Measurements from ENCODE around the gene PRR19.

Gene PRR19

GRCh38 chr19:42270346-42271044 lies 31.4 kb upstream of the PRR19 start:
- H3K4me3 ChIP-seq (ENCODE audit: low read length), result peak overlapping the region; percentile 53
- DNase-seq (ENCODE audit: low read depth, low spot score), result no peak

DNA sequence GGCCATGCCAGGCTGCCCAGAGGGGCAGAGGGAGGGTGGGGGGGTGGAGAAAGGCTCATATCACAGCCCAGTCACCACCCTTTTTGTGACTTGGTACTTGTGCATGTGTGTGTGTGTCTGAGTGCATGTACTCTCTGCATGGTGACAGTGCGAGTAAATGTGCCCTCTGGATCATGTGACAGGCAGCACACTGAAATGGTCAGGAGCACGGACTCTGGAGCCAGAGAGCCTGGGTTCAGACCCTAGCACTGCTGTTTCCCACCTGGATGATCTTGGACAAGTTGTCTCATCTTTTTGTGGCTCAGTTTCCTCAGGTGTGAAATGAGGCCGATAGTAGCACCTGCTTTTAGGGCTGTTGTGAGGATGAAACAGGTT lies 30.9 kb upstream of the PRR19 start:
- no peak for DNase-seq (ENCODE audit: low read depth, low spot score)
- H3K4me3 ChIP-seq (ENCODE audit: low read length), result peak overlapping the region; percentile 53

GRCh38 chr19:42271861-42272534 lies 29.9 kb upstream of the PRR19 start:
- no peak for DNase-seq (ENCODE audit: low read depth, low spot score)
- no peak overlapping the region for H3K4me3 ChIP-seq (ENCODE audit: low read length)

DNA sequence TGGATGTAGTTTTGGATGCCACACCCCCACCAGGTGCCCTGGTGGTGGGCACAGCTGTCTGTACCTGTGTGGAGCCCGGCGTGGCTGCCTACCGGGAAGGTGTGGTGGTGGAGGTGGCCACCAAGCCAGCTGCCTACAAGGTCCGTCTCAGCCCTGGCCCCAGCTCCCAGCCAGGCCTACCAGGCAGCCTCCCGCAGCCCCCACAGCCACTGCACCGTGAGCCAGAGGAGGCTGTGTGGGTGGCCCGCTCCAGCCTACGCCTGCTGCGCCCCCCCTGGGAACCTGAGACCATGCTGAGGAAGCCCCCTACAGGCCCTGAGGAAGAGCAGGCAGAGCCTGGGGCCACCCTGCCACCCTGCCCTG lies 29.4 kb upstream of the PRR19 start:
- no peak for DNase-seq (ENCODE audit: low read depth, low spot score)
- H3K4me3 ChIP-seq (ENCODE audit: low read length), result no peak overlapping the region

GRCh38 chr19:42272989-42273406 lies 28.9 kb upstream of the PRR19 start:
- DNase-seq (ENCODE audit: low read depth, low spot score), result no peak
- H3K4me3 ChIP-seq (ENCODE audit: low read length), result no peak overlapping the region

GRCh38 chr19:42273407-42274064 lies 28.4 kb upstream of the PRR19 start:
- no peak for DNase-seq (ENCODE audit: low read depth, low spot score)
- H3K4me3 ChIP-seq (ENCODE audit: low read length), result no peak overlapping the region

GRCh38 chr19:42274065-42274682 lies 27.8 kb upstream of the PRR19 start:
- no peak for DNase-seq (ENCODE audit: low read depth, low spot score)
- H3K4me3 ChIP-seq (ENCODE audit: low read length), result no peak overlapping the region

DNA sequence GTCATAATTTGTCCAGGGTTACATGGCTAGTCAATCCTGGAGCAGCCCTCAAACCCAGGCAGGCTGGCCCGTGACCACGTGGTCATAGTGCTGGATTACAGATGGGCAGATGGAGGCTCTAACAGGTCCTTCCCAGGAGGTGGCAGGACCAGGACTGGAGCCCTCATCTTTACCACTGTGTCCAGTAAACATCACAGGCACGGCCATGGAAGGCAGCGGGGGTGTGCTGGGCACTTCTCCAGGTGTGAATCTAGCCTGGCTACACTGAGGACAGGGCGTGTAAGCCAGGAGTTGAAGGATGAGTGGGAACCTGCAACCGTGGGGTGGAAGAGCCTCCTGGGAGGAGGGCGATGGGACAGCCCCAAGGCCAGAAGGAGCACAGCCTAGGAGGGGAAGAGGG lies 26.8 kb upstream of the PRR19 start:
- DNase-seq (ENCODE audit: low read depth, low spot score), result no peak
- no peak overlapping the region for H3K4me3 ChIP-seq (ENCODE audit: low read length)

DNA sequence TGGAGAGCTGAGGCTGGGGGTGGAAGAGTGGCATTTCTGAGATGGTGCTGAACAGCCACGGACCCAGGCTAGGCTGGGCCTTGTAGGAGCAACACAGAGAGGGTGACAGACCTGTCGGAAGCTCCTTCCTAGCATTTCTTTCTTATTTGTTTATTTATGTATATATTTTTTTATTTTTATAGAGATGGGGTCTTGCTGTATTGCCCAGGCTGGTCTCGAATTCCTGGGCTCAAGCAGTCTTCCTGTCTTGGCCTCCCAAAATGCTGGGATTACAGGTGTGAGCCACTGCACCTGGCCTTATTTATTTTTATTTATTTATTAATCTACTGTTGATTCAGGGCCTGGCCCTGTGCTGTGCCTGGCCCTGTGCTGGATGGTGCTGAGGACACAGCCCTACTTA lies 26.4 kb upstream of the PRR19 start:
- no peak for DNase-seq (ENCODE audit: low read depth, low spot score)
- H3K4me3 ChIP-seq (ENCODE audit: low read length), result no peak overlapping the region

DNA sequence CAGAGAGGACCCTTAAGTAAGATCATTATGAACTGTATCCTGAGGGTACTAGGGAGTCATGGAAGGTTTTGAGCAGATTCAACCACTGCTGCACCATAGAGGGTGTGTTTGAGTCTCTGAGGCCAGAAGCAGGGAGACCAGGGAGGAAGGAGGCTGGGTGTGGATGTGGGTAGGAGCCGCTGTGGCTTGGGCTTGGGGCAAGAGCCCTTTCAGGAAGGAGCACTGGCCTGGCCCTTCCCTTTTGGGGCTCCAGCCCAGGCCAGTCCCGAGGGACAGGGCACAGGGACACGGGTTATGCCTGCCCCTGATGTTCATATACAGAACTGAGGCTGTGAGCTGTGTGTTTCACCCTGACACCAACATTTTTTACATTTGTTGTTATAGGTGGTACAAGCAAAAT lies 25.6 kb upstream of the PRR19 start:
- DNase-seq (ENCODE audit: low read depth, low spot score), result no peak
- H3K4me3 ChIP-seq (ENCODE audit: low read length), result no peak overlapping the region

DNA sequence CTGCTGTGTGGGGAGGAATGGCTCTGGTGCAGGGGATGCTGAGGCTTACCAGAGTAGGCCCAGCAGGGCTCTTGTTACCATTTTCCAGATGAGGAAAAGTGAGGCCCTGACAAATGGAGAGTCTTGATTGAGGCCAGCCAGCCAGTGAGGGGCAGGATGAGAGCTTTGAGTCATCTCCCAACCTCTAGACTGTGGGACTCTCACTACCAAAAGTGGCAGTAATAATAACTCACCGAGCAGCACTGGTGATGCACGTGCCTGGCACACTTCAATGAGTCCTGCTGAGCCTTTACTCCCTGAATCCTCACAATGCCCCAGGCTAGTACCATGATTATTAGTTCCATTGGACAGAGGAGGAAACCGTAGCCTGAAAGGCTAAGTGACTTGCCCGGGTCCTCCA lies 25.1 kb upstream of the PRR19 start:
- DNase-seq (ENCODE audit: low read depth, low spot score), result no peak
- H3K4me3 ChIP-seq (ENCODE audit: low read length), result no peak overlapping the region

- H3K4me3 ChIP-seq (ENCODE audit: low read length), result no peak overlapping the region
Measured at GRCh38 chr19:42277821-42278451, 24.0 kb upstream of the PRR19 start.

GRCh38 chr19:42278452-42279154 lies 23.3 kb upstream of the PRR19 start:
- no peak overlapping the region for H3K4me3 ChIP-seq (ENCODE audit: low read length)
- DNase-seq (ENCODE audit: low read depth, low spot score), result no peak

More at GRCh38 chr19:42277821-42278451, 24.0 kb upstream of the PRR19 start:
- DNase-seq (ENCODE audit: low read depth, low spot score), result no peak

- peak overlapping the region; percentile 73 for H3K4me3 ChIP-seq (ENCODE audit: low read length)
- no peak for DNase-seq (ENCODE audit: low read depth, low spot score)
Measured at GRCh38 chr19:42279155-42279901, 22.6 kb upstream of the PRR19 start.

DNA sequence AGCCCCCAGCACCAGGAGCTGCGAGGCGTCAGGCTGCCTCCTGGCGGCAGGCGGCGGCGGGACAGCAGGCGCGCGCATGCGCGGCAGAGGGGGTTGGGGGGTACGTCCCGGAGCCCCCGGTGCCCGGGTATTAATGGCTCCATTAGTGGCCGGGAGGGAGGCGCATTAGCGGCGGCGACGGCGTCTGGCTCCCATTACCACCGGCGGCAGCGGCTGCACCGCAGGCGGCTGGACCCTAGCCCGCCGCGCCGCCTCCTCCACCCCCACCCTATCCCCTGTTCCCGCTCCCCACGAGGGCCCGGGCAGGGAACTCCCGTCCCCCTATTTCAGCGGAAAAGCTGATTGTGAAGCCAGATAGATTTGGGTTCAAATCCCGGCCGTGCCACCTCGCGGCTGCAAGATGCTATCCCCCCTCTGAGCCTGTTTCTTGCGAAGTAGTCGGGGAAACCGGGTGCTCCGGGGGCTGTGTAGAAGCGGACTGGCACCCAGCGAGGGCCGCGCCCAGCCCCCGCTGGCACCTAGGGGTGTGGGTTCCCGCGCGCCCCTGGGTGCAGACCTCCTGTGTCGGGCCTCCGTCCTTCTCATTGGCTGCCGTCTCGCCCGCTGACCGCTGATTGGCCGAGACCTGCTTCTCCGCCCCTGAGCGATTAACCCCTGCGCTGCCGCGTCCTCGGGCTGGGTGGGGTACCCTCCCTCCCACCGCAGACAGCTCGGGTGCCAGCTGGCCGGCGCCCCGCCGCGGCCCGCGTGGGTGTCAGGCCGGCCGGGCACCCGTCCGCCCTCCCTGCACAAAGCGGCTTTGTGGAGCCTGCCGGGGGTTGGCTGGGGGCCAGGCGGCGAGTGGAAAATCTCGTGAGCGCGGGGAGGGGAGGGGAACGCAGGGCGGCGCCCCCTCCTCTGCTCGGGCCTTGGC lies 21.8 kb upstream of the PRR19 start:
- DNase-seq (ENCODE audit: low read depth, low spot score), result peak; percentile 92
- peak overlapping the region; percentile 73 for H3K4me3 ChIP-seq (ENCODE audit: low read length)

GRCh38 chr19:42280815-42281145 lies 21.2 kb upstream of the PRR19 start:
- no peak for DNase-seq (ENCODE audit: low read depth, low spot score)
- peak overlapping the region; percentile 73 for H3K4me3 ChIP-seq (ENCODE audit: low read length)

GRCh38 chr19:42281146-42281826 lies 20.6 kb upstream of the PRR19 start:
- H3K4me3 ChIP-seq (ENCODE audit: low read length), result peak overlapping the region; percentile 73

More at GRCh38 chr19:42281146-42281826, 20.6 kb upstream of the PRR19 start:
- no peak for DNase-seq (ENCODE audit: low read depth, low spot score)
